Smooth muscle cell (in vitro differentiated cells): ENCODE data around the gene TRIO. TPM values are rescaled to one million over a fixed set of nuclear protein-coding genes. Genes with fewer than 3 reads are reported as not detected.

Experiments
- DNase-seq: peaks from one replicate; lab custom pipeline; 2025; ENCODE audit not compliant: unreplicated experiment; lab: John Stamatoyannopoulos, UW
- H2AFZ ChIP-seq: fragments of 200-600 bp; sonication (generic); 2 replicates; pipeline ENCODE4 v1.6.0; 2016; ENCODE audit warnings: antibody characterized with exemption, low read depth, mild to moderate bottlenecking
- H3F3A ChIP-seq: fragments of 200-600 bp; sonication (generic); 2 replicates; pipeline ENCODE4 v1.6.0; 2017; ENCODE audit warnings: antibody characterized with exemption, low read depth
- H3K27ac ChIP-seq: fragments of 200-600 bp; sonication (generic); 2 replicates; pipeline ENCODE4 v1.5.1; 2016; ENCODE audit warnings: low read depth, mild to moderate bottlenecking
- H3K27me3 ChIP-seq: fragments of 200-600 bp; sonication (generic); 2 replicates; pipeline ENCODE4 v1.6.1; 2016; ENCODE audit warnings: low read depth, mild to moderate bottlenecking
- H3K36me3 ChIP-seq: fragments of 200-600 bp; sonication (generic); 2 replicates; pipeline ENCODE4 v1.5.1; 2016; ENCODE audit warnings: low read depth
- H3K4me1 ChIP-seq: fragments of 200-600 bp; sonication (generic); 2 replicates; pipeline ENCODE4 v1.5.1; 2016; ENCODE audit warnings: low read depth
- H3K4me2 ChIP-seq: fragments of 200-600 bp; sonication (generic); 2 replicates; pipeline ENCODE4 v1.6.0; 2016; ENCODE audit warnings: mild to moderate bottlenecking
- H3K4me3 ChIP-seq: fragments of 200-600 bp; sonication (generic); 2 replicates; pipeline ENCODE4 v1.5.1; 2016; ENCODE audit warnings: mild to moderate bottlenecking
- H3K79me2 ChIP-seq: fragments of 200-600 bp; sonication (generic); 2 replicates; pipeline ENCODE4 v1.6.0; 2016; ENCODE audit warnings: low read depth, mild to moderate bottlenecking
- H3K9ac ChIP-seq: fragments of 200-600 bp; sonication (generic); 2 replicates; pipeline ENCODE4 v1.6.0; 2016; ENCODE audit warnings: low read depth
- H3K9me3 ChIP-seq: fragments of 200-600 bp; sonication (generic); replicated peaks from 2 replicates; pipeline ENCODE4 v1.5.1; 2016; ENCODE audit warnings: low read depth
- H4K20me1 ChIP-seq: fragments of 200-600 bp; sonication (generic); 2 replicates; pipeline ENCODE4 v1.6.0; 2016; ENCODE audit warnings: low read depth
- CTCF ChIP-seq: fragments of 200-600 bp; sonication (generic); IDR thresholded peaks from 2 replicates; pipeline ENCODE4 v1.5.1; 2017; ENCODE audit warnings: borderline replicate concordance, mild to moderate bottlenecking, antibody characterized with exemption; ENCODE audit not compliant: insufficient read depth, poor library complexity, severe bottlenecking
- WGBS: methylation state at CpG from one replicate; pipeline ENCODE4 v1.1.7; 2016; ENCODE audit warnings: low lambda C conversion rate; 5-methylcytosine and 5-hydroxymethylcytosine counted together
- polyA plus RNA-seq: library from polyadenylated mRNA; unstranded; fragments of >200 nt; fragmentation: Nextera tagmentation; extraction: Ambion mirVana; gene quantifications from 2 replicates; pipeline ENCODE4 v1.2.1, GENCODE V29; 2016
- total RNA-seq: library from RNA; depleted of rRNA; stranded (reverse); fragments of >200 nt; gene quantifications from 2 replicates; pipeline ENCODE4 v1.2.3, GENCODE V29; 2014

The TRIO gene
- total and polyA plus RNA-seq, 2 experiments from 2014 or later, result 10.2 to 118 TPM

- Histone ChIP-seq H3K4me3 (no peak overlapping the region), H4K20me1 (peaks cover 82% of the 10 kb centered on the region), H3K9me3 (no peaks in the 10 kb centered on the region), H3K36me3 (no peaks in the 10 kb centered on the region), H3K4me2 (no peak overlapping the region), H3K9ac (no peak overlapping the region), H3K4me1 (peaks cover 61% of the 10 kb centered on the region), H3K27me3 (no peaks in the 10 kb centered on the region), H3K79me2 (peaks cover 94% of the 10 kb centered on the region), H3K27ac (peak overlapping the region; percentile 20), H2AFZ (no peak overlapping the region), H3F3A (peaks cover 4% of the 10 kb centered on the region)
- TF ChIP-seq CTCF, result no peak
- DNase-seq, result no peak
- WGBS, result 51% methylated on average over 5 of the region's 5 CpGs
These were observed 118.1 kb downstream of the TRIO start for GRCh38 chr5:14261235-14261634.

GRCh38 chr5:14261856-14262611 is 118.9 kb downstream of the TRIO start:
- no peaks in the 10 kb centered on the region for H3K9me3 ChIP-seq
- no peak overlapping the region for H3K9ac ChIP-seq
- no peak overlapping the region for H3K4me2 ChIP-seq
- no peak for TF ChIP-seq CTCF
- peaks cover 94% of the 10 kb centered on the region for H3K79me2 ChIP-seq
- DNase-seq, result no peak
- 83% methylated on average over 12 of the region's 12 CpGs for WGBS
- no peaks in the 10 kb centered on the region for H3K27me3 ChIP-seq
- no peak overlapping the region for H2AFZ ChIP-seq
- no peak overlapping the region for H3K4me3 ChIP-seq
- H3K36me3 ChIP-seq, result no peaks in the 10 kb centered on the region
- H3K4me1 ChIP-seq, result peaks cover 69% of the 10 kb centered on the region
- H4K20me1 ChIP-seq, result peaks cover 75% of the 10 kb centered on the region
- H3K27ac ChIP-seq, result no peak overlapping the region
- H3F3A ChIP-seq, result peaks cover 6% of the 10 kb centered on the region

GRCh38 chr5:14263113-14263512 is 120.0 kb downstream of the TRIO start:
- WGBS, result 100% methylated on average over 1 of the region's 1 CpG
- Histone ChIP-seq H3K4me1 (peaks cover 72% of the 10 kb centered on the region), H3F3A (peaks cover 6% of the 10 kb centered on the region), H3K4me2 (no peak overlapping the region), H2AFZ (no peak overlapping the region), H3K4me3 (no peak overlapping the region), H3K9me3 (no peaks in the 10 kb centered on the region), H3K36me3 (no peaks in the 10 kb centered on the region), H3K27ac (peak overlapping the region; percentile 98), H4K20me1 (peaks cover 69% of the 10 kb centered on the region), H3K79me2 (peaks cover 93% of the 10 kb centered on the region), H3K27me3 (no peaks in the 10 kb centered on the region), H3K9ac (no peak overlapping the region)
- no peak for TF ChIP-seq CTCF
- no peak for DNase-seq

GRCh38 chr5:14263699-14264098 is 120.6 kb downstream of the TRIO start:
- Histone ChIP-seq H3K9ac (no peak overlapping the region), H3K4me3 (no peak overlapping the region), H3K4me1 (peaks cover 70% of the 10 kb centered on the region), H3K4me2 (peak overlapping the region; percentile 89), H2AFZ (no peak overlapping the region), H3K27me3 (no peaks in the 10 kb centered on the region), H3K9me3 (no peaks in the 10 kb centered on the region), H3K79me2 (peaks cover 90% of the 10 kb centered on the region), H3F3A (peaks cover 9% of the 10 kb centered on the region), H3K36me3 (no peaks in the 10 kb centered on the region), H3K27ac (peak overlapping the region; percentile 98), H4K20me1 (peaks cover 66% of the 10 kb centered on the region)
- WGBS, result 79% methylated on average over 2 of the region's 2 CpGs
- DNase-seq, result no peak
- TF ChIP-seq CTCF, result no peak
